Liver (tissue), 3 donors: ENCODE results near the gene TMPRSS11A.

Experiments
- ATF3 ChIP-seq: IDR thresholded peaks from 2 replicates; pipeline ENCODE4 v1.6.1; 2016; ENCODE audit warnings: antibody characterized with exemption
- CTCF ChIP-seq: fragments of 150-350 bp; IDR thresholded peaks from 2 replicates; pipeline ENCODE4 v1.5.1; 2017; ENCODE audit warnings: improper control_type of control experiment, low read depth, low read length; ENCODE audit not compliant: missing input control
- EGR1 ChIP-seq, 2 donors: IDR thresholded peaks; 2 replicates each; pipeline ENCODE4 v1.6.1; 2016 to 2018; ENCODE audit warnings: antibody characterized with exemption in 2 of 2, low read depth in 2 of 2
- GABPA ChIP-seq, 2 donors: IDR thresholded peaks in 1 of 2; conservative IDR thresholded peaks in 1 of 2; 2 replicates each; pipeline ENCODE4 v1.6.1; 2016; ENCODE audit warnings: antibody characterized with exemption in 2 of 2, mild to moderate bottlenecking in 1 of 2, moderate library complexity in 1 of 2
- HNF4A ChIP-seq, 2 donors: conservative IDR thresholded peaks; 2 replicates each; pipeline ENCODE4 v1.6.1; 2016; ENCODE audit warnings: antibody characterized with exemption in 2 of 2, mild to moderate bottlenecking in 2 of 2
- JUND ChIP-seq, 2 donors: IDR thresholded peaks; 2 replicates each; pipeline ENCODE4 v1.6.1; 2016; ENCODE audit warnings: antibody characterized with exemption in 2 of 2
- MAX ChIP-seq: IDR thresholded peaks from 2 replicates; pipeline ENCODE4 v1.6.1; 2016; ENCODE audit warnings: antibody characterized with exemption
- NR2F2 ChIP-seq: IDR thresholded peaks from 2 replicates; pipeline ENCODE4 v1.6.1; 2016; ENCODE audit warnings: antibody characterized with exemption
- RAD21 ChIP-seq, 2 donors: IDR thresholded peaks; 2 replicates each; pipeline ENCODE4 v1.6.1; 2016; ENCODE audit warnings: antibody characterized with exemption in 2 of 2, mild to moderate bottlenecking in 2 of 2
- REST ChIP-seq: IDR thresholded peaks from 2 replicates; pipeline ENCODE4 v1.6.1; 2016; ENCODE audit warnings: antibody characterized with exemption, mild to moderate bottlenecking
- SP1 ChIP-seq: IDR thresholded peaks from 2 replicates; pipeline ENCODE4 v1.6.1; 2018; ENCODE audit warnings: antibody characterized with exemption, mild to moderate bottlenecking
- TAF1 ChIP-seq: conservative IDR thresholded peaks from 2 replicates; pipeline ENCODE4 v1.6.1; 2016; ENCODE audit warnings: antibody characterized with exemption, mild to moderate bottlenecking
- YY1 ChIP-seq: IDR thresholded peaks from 2 replicates; pipeline ENCODE4 v1.6.1; 2016; ENCODE audit warnings: antibody characterized with exemption, mild to moderate bottlenecking
- ZBTB33 ChIP-seq: IDR thresholded peaks from 2 replicates; pipeline ENCODE4 v1.6.1; 2016; ENCODE audit warnings: antibody characterized with exemption
- donor health status: healthy.
- donor health status: healthy.

GRCh38 chr4:67929426-67929825 lies 33.9 kb downstream of the TMPRSS11A start:
- no peak for TF ChIP-seq CTCF
- TF ChIP-seq RAD21 (IDR thresholded peaks at IDR 0.05) = no peak
- no peak for TF ChIP-seq TAF1
- TF ChIP-seq YY1 = no peak
- TF ChIP-seq ATF3 = no peak
- TF ChIP-seq HNF4A (conservative IDR thresholded peaks at IDR 0.05) = no peak
- TF ChIP-seq ZBTB33 = no peak
- no peak for TF ChIP-seq GABPA (IDR thresholded peaks at IDR 0.05 in 1 of 2, conservative IDR thresholded peaks at IDR 0.05 in 1 of 2)
- TF ChIP-seq MAX = no peak
- no peak for TF ChIP-seq NR2F2
- TF ChIP-seq REST = no peak
- no peak for TF ChIP-seq SP1
- no peak for TF ChIP-seq JUND (IDR thresholded peaks at IDR 0.05)
- TF ChIP-seq EGR1 (IDR thresholded peaks at IDR 0.05; ENCODE audit: low read depth in 2 of 2) = no peak
